Stimulated activated CD8-positive, alpha-beta memory T cell treated with anti-CD3 and anti-CD28 coated beads, Interleukin-4, amount 100 ng/mL, for 24 hours (primary cell): Measurements from ENCODE around the gene TMEM184C.

Experiments used
- DNase-seq: peaks from one replicate; pipeline ENCODE4 v3.0.0-alpha.2; 2020; ENCODE audit warnings: low read depth

TMEM184C gene

DNA sequence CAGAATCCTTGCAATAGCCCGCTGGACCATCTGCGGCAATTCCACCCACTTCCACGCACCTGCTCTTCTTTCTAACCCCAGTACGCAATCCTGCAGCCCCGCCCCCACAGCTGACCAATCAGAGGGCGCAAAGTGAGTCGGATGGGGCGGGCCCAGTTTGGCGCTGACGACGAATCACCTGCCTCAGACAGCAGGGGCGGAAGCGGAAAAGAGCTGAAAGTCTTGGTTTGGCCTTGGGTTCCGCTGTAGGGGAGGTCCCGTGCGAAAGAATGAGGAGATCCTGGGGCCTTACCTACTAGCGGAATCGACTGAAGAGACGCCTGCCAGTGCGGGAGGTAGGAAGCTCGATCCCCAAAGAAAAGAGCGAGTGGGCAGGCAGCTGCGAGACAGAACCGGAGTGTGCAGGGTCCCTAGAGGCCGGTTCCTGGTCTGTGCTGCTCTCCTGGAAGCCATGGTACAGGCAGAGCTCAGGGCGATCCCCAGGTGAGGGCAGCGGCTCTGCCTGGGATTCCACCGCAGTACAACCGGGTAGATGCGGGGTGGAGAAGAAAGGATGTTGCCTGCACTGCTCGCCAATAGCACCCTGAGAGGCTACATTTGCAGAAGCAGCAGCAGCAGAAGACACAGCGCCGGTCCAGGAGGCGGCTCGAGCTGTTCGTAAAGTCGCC is at the start of gene TMEM184C:
Gene TMEM184C (plus strand): TSS at position 225 of the 668 bp plus-strand sequence. CDS start 560 bp downstream, outside the sequence.
- DNase-seq, result peak; percentile 98

DNA sequence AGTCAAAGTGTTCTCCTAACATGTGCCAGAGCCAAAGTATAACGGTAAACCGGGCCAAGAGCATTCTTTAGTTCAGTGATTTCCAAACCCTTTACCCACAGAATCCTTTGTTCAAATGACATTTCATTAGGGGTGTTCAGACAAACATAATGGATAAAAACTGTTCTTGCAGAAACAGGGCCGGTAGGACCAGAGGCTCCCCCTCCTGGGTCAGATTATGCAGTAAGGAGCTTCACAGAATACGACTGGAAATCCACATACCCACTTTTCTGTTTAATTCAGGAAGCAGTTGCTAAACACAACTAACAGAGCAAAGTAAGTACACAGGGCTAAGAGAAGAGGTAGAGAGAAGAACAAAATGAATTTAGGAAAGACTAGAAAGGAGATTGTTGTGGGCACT is 46.6 kb upstream of the TMEM184C start:
- DNase-seq, result no peak

DNA sequence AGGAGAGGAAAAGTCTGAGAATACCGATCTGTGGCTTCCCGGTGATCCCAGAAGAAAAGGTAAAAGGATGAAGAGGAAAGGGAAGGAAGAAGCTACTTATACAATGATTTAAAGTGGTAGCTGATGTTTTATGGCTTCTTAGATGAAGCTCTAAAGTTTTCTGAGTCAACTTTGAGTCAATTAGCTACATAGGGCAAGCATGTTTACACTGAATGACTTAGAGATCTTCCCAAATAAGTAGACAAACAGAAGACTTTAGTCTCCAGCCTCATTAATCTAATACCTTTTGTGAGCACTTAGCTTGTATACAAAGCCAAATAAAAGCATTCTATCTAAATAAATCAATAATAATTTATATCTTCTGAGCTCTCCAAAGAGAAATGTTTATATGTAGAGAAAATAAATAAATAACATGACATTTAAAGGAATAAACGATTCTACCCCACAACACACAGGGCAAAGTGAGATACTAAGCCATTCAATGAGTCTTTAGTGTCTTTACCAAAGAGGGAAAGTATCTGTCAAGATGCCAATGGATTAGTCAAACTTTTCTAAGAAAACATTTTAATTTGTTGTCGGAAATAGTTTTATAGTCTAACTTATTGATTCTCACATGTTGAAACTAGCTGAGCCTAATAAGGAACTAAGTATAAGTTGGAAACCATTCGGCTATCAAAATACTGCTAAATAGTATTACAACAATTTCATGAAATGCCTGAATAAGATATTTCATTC is 46.0 kb upstream of the TMEM184C start:
- no peak for DNase-seq

DNA sequence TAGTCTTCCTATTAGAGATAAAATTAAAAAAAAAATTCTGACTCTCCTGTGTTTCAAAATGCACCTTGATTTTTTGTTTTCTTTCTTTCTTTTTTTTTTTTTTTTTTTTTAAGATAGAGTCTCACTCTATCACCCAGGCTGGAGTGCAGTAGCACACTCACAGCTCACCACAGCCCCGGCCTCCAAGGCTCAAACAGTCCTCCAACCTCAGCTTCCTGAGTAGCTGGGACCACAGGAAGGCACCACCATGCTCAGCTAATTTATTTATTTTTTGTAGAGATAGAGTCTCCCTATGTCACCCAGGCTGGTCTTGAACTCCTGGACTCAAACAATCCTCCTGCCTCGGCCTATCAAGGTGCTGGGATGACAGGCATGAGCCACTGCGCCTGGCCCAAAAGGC is 41.1 kb upstream of the TMEM184C start:
- no peak for DNase-seq

DNA sequence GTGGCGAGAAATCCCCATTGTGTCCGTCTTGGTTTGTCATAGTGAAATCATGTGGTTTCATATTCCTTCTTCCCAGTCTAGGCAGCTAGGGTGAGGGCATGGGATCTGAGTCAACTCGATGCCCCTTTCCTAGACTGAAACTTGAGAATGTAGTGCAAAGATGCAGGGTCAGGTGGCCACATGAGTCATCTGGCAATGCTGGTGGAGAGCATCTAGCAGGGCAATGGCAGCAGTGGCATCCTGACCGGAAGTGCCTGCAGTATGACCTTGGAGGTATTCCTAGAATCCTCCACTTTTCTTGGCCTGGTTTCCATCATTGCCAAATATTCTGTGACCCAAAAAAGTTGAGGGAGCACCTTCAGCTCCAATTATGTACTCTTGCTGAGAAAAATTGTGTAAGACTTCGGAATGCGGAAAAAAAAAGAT is 39.1 kb upstream of the TMEM184C start:
- no peak for DNase-seq

DNA sequence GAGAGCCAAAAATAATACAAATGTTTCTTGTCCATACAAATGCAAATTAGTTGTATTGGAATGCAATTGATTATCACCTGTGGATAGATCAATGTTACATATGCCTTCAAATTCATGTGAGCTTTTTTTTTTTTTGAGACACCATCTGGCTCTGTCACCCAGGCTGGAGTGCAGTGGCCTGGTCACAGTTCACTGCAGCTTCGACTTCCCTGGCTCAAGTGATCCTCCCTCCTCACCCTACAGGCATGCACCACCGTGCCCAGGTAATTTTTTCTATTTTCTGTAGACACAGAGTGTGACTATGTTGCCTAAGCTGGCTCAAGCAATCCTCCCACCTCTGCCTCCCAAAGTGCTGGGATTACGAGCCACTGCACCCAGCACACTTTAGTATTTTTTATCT is 38.6 kb upstream of the TMEM184C start:
- no peak for DNase-seq

DNA sequence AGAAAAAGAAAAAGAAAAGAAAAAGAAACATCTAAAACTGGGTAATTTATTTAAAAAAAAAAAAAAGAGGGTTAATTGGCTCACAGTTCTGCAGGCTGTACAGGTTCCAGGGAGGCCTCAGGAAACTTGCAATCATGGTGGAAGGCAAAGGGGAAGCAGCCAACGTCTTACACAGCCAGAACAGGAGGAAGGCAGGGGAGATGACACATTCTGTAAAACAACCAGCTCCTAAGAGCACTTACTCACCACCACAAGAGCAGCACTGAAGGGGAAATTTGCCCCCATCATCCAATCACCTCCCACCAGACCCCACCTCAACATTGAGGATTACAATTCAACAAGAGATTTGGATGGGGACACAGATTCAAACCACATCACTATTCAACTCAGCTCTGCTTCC is 36.8 kb upstream of the TMEM184C start:
- no peak for DNase-seq

DNA sequence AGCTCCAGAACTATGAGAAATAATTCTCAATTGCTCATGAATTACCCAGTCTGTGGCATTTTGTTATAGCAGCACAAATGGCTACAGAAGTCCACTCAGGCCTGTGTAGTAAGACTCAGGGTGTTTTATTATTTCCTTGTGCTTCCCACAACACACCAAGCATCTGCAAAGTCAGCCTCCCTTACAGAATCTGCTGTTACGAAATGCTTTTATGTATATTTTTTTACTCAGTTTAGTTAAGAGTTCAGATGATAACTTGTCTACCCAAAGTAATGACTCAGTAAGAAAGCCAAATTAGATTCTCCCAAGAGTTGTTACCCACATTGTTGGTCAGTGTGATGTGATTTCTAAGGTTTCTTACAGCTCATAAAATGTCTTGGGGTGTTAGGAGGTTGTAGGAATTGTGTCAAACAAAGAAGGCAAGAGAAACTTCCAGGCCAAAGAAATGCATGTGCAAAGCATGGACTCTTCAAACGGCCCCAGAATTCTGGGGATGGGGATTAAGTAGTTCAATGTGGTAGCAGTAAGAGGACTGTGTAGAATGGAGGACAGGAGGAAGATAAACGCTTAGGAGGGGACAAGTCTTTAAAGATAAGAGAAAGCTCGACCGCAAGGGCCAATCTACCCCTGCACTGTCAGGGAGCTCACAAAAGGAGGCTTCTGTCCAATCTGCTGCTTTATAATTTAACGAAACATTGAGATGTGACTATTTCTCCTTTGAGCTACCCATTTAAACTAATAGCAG is 35.4 kb upstream of the TMEM184C start:
- DNase-seq, result no peak

DNA sequence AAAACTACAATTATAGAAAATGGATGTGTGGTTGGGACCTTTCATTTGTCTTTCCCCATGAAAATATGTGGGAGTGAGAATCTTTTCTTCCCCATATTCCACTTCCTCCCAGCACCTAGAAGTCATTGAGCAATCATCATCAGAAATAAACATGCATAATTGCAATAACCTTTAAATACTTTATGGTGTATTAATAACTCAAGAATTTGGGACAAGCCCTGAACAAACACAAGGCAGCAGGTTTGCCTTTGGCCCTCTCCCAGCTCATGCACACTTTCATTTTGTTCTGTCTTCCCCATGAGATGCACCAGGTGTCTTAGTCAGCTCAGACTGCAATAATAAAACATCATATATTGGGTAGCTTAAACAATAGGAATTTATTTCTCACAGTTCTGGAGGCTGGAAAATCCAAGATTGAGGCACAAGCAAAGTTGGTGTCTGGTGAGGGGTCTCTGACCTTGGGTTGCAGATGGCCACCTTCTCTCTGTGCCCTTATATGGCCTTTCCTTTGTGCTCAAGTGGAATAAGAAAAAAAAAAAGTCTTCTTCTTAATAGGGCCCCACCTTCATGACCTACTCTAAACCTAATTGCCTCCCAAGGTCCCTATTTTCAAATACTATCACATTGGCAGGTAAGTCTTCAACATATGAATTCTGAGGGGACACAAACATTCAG is 34.7 kb upstream of the TMEM184C start:
- no peak for DNase-seq

DNA sequence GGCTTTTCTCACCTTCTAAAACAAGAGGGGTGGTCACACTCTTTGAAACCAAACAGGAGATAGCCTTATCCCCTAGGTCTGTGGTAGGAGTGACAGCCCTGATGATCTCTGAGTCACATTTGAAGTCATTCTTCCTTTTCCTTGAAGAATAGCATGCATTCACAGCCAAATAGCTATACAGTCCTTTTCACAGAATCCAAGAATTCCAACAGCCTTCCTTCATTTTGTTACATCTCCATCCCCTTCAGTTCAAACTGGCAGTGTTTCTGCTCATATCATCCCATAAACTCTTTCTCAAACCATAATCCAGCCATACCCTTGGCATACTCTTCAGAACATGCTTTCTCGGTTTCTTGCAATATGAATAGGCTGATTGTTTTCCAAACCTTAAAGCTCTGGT is 33.3 kb upstream of the TMEM184C start:
- no peak for DNase-seq

DNA sequence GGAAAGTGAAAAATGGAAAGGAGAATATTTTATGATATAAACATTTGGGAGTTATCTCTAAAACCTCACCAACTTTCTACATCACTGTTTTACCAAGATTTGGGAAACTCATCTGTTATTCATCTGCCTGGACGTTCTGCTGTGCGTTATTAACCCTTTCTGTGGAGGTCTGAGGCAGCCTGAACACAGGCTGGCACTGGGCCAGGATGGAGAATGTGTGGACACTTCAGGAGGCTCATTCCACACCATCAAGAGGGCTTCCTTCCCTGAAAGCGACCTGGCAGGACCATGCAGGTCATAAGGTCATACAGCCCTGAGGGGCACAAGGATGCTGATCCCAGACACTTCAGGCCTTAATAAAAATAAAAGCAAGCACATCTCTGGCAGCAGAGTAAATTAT is 31.2 kb upstream of the TMEM184C start:
- no peak for DNase-seq

DNA sequence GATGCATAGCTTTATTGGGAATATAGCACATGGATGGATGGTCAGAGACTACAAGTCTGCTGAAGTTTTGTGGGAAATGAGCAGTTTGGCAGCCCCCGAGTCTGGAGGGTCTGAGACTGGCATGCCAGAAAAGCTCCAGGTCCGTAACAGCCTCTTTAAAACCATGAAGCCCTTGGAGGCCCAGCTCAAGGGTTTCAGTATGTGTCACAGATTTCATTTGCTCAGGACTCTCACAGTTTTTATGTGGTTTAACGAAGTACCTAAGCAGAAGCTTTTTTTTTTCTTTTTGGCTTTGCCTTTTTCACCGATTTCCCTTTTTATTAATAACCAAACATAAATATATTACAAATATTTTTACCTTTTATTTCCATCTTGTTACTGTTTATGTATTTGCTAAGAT is 30.6 kb upstream of the TMEM184C start:
- DNase-seq, result no peak

DNA sequence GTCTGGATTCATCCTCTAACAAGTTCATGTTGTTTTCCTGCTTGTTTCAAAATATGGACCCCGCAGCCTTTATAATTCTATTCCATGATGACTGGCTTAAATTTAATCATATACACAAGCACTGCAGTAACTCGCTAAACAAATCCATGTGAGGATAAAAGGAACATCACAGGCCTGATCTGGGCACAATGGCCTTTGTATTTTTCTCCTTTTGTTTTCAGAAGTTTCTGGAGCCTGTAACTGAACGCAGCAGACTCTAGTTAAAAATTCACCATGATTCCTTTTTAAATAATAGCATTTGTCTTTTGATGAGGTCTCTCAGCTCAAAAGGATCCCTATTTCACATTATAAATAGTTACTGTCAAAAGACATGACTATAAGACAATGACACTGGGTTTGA is 30.2 kb upstream of the TMEM184C start:
- DNase-seq, result no peak

DNA sequence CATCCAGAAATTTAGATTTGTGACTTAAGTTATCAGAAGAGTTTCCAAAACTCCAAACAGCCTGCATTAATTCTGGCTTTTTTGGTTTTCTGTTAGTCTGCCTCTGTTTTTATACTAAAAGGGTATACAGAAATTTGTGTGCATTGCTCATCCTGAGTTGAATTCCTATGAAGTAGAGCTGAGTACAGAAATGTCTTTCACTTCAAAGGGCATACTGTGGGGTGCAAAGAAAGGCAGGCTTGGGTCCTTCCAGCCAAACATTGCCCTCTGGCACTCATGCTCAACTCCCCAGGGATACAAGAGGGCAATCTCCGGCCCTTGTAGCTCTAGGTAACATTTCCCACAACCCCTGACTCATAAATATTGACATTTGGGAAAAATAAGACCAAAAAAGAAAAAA is 27.6 kb upstream of the TMEM184C start:
- DNase-seq, result no peak

DNA sequence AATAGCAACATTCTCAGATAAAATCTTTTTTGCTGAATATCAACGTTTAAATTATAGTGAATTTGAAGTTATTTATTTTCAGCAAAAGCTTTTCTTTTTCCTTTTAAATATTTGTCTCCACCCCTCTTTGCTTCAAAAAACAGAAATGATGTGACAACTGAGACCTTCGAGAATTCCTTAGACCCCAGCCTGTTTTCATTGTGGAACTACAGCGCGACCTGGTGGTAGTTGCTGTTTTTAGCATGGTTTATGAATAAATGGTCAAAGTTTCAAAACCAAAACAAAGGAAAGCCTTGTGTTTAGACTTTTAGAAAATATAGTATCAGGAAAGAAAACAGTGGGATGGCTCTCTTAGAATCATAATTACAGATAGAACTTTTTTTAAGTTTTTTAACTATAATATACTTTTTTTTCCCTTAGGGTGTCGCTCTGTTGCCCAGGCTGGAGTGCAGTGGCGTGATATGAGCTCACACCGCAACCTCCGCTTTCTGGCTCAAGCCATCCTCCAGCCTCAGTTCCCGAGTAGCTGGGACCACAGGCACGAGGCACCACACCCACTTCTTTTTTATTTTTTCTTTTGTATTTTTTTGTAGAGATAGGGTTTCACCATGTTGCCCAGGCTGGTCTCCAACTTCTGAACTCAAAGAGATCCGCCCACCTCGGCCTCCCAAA is 26.8 kb upstream of the TMEM184C start:
- DNase-seq, result peak; percentile 7

DNA sequence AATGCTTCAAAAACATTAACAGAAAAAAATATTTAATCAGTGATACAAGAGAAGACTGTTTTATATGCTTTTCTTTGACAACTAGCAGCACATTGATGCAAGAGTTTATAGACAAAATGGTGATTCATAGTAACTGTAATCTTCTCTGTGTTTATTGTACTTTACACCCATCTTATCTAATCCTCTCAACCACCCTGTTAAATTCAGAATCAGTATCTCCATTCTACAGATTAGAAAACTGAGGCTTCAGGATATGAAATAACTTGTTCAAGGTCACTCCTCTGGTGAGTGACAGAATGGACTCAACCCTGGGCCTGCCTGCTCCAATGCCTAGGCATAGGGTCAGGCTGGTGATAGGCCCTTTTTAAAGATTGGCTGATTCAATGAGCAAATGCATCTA is 26.1 kb upstream of the TMEM184C start:
- DNase-seq, result no peak

DNA sequence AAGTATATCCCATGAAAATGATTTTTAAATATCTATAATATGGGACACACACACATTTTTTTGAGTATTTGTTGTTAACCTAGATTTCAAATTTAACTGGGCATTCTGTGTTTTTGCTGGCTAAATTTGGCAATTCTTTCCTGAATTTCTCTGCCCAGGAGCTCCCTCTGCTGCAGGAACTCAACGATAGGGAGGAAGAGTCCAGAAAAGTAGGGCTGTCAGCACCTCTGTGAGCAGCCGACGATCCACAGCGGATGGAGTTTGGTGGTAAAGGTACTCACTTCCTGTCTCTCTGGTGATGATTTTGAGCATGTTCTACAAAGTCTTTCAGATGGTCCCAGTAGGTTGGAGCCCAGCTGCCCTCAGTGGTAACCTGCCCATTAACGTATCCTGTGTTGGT is 23.1 kb upstream of the TMEM184C start:
- DNase-seq, result no peak

DNA sequence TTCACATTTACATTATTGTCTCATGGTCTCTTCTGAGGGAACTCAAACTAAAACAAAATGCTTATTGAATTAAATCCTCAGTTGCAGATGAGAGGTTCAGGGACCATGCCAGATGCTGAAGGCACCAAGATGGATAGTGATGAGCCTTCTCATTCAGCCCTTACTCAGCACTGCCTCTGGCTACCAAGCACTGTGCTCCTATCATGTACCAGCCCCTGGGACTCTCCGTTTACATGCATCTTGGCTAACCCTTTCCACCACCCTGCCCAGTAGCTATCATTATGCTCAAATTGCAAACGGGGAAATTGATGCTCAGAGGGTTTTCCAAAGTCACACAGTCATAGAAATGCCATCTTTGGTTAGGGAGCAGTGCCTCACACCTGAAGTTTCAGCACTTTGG is 22.6 kb upstream of the TMEM184C start:
- DNase-seq, result no peak

DNA sequence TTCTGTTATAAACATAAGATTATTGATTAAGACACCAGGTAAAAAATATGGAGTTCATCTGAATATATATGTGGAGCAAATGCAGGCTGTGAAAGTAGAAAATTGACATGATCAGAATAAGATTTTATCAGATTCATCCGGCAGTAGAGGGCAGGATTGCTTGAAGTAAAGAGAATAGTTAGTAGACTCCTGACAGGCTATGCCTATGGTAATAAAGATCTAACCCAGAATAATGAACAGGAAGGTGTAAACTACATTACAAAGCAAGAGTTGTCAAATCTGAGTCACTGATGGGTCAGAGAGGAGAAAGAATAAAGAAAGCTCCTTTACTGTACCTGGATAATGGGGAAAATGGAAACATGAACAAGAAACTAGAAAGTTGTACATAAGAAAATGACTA is 20.8 kb upstream of the TMEM184C start:
- DNase-seq, result no peak

DNA sequence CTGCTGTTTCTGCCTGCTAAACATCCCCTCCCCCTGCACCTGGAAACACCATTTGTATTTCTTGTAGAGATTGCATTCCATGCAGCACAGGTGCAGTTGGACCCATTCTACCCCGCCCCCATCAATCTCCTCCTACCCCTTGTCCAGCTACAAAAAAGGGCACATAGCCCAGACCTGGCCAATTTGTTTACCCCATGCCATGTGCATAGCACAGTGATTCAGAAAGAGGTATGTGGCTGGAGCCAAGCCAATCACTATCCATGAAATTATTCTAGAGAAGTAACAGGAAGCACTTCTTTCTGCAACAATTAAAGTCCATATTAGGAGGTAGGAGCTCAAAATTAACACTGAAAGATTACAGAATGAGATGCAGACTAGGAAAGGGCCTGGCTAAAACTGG is 20.2 kb upstream of the TMEM184C start:
- DNase-seq, result no peak

DNA sequence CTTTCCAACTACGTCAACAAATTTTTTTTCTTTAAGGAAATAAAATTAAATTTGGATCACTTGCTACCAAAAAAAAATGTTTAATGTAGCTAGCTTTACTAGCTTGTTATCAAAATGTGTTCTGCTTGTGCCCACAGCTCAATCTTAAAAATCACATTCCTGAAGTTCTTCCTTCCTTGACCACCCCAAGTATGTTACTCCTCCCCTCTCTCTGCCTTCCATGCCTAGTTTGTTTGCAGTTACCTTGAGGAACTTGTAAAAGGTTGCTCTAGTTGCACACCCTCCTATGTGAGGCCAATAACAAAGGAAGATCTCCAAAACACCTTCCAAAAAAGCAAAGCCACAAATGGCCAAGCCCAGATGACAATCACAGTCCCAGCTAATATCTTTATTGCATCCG is 19.6 kb upstream of the TMEM184C start:
- no peak for DNase-seq

DNA sequence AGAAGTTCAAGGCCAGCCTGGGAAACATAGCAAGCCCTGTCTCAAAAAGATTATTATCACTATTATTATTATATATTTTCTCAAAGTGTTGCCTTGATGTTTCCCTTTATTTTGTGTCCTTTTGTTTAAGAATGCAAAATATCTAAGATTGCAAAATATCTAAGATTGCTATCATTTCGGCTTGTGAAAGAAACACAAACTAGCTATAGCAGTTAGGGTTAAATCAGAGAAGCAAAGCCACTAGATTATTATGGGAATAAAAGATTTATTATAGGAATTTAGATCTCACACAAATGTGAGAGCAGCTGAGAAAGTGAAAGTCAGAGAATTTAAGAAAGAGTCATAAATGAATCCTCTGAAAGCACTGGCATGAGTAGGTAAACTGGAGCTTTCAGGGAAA is 18.0 kb upstream of the TMEM184C start:
- DNase-seq, result no peak
